ENCODE measurements around the gene TMCO2. TPM values are rescaled to one million over a fixed set of nuclear protein-coding genes. Genes with fewer than 3 reads are reported as not detected.

TMCO2 gene
- total RNA-seq, 1 donor from 2014 or later = 0.54 TPM

Other genes starting within 250 kb of the TMCO2 start
- gene CAP1, start 207.2 kb upstream of the TMCO2 start, total RNA-seq (ENCODE audit: unreplicated experiment) = 378 TPM
- 52.7 TPM for gene PPT1, start 150.7 kb upstream of the TMCO2 start, total RNA-seq (ENCODE audit: unreplicated experiment)
- gene RLF, start 86.5 kb upstream of the TMCO2 start, total RNA-seq (ENCODE audit: unreplicated experiment) = 18.0 TPM
- 32.9 TPM for gene ZMPSTE24, start 10.3 kb downstream of the TMCO2 start, total RNA-seq (ENCODE audit: unreplicated experiment)
- 5.4 TPM for gene COL9A2, start 69.3 kb downstream of the TMCO2 start, total RNA-seq (ENCODE audit: unreplicated experiment)
- gene SMAP2, start 125.8 kb downstream of the TMCO2 start, total RNA-seq (ENCODE audit: unreplicated experiment) = 12.1 TPM
- gene ZFP69B, start 202.5 kb downstream of the TMCO2 start, total RNA-seq (ENCODE audit: unreplicated experiment) = 4.0 TPM
- 3.3 TPM for gene ZFP69, start 229.4 kb downstream of the TMCO2 start, total RNA-seq (ENCODE audit: unreplicated experiment)